ENCODE measurements around the gene NSMF.

DNA sequence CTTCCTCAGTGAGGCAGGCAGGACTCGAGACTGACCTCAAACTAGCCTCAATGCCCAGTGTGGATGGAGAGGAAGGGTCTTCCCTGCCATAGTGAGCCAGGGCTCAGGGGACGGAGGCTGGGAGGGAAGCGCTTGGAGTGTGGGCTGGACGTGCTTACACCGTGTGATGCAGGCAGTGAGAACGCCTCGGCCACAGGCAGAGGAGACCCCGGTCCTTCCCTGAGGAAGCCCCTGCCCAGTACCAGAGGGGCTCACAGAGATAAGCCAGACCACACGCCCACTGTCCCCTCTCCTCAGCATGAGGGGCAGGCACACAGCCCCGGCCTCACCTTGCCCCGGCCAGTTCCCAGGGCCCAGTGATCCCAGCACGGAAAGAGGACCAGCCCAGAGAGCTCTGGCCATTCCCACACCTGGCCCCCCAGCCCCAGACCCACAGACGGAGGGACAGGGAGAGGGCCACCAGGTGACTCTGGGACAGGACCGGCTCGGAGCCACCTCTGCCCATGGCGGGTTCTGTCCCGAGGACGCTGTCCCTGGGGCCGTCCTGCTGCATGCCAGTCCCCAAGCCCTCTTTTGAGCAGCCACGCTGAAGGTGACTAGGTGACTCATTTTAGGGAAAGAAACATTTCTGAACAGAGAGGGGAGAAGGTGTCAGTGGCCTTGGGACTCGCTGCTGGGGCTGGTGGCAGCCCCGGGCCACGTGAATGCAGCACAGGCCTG is 6.0 kb upstream of the NSMF start:
- no peak for TF ChIP-seq PAX5 (IDR thresholded peaks at IDR 0.05; ENCODE audit: insufficient read depth, low read length, severe bottlenecking)
- TF ChIP-seq TAF1 (IDR thresholded peaks at IDR 0.05; ENCODE audit: low read depth, low read length): no peak

Measured in GM12891 (cell line).